Measurements from ENCODE around the gene SNX7. TPM values are rescaled to one million over a fixed set of nuclear protein-coding genes. Genes with fewer than 3 reads are reported as not detected.

The SNX7 gene
- total RNA-seq, 1 experiment from 2014 or later: 65.5 TPM

DNA sequence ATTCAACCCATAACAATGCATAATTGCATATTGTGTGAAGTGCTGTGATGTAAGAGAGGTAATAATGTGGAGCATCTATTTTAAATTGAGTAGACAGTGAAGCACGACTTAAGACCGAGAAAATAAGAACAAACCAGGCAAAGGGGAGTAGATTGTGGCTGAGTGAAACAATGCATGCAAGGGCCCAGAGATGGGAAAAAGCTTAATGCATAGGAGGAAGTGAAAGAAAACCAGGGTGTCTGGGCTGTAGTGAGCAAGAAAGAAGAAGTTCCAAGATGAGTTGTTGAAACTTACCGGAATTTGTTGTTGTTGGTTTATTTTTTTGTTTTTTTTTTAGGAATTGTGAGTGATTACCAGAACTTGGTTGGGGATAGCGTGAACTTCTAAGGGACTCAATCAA is 104.7 kb downstream of the SNX7 start:
- no peak for DNase-seq (ENCODE audit: low spot score)

DNA sequence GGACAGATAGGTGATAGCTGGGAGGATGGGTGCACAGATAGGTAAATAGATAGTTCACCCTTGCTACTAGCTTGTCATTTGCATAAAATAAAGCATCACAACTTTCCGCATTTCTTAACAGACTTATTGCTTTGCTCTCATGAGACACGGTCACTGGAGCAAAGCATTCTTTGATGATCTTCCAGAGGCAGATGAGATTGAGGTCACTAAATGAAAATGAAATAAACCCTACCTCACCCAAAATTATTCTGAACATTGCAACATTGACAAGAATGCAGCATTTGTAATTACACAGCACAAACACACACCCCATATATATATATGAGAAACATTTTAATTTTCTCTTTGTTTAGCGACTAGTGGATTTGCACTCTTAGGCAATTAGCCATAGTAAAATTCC is 107.6 kb downstream of the SNX7 start:
- no peak for DNase-seq (ENCODE audit: low spot score)

DNA sequence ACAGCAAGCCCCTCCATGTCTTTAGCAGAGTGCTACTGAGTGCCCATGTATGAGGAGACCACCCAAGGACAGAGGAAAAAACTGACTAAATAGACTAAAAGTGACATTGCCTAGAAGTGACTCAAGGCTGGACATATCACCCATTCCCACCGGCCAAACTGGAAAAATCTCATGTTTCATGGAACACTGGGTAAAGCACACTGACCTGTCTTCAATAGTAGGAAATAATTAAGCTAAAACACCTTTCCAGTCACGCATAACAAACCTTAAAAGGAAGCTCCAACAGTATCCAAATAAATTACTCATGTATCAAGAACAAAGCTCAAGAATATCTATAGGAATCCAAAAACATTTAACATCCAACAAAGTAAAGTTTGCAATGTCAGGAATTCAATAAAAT is 120.4 kb downstream of the SNX7 start:
- no peak for DNase-seq (ENCODE audit: low spot score)

DNA sequence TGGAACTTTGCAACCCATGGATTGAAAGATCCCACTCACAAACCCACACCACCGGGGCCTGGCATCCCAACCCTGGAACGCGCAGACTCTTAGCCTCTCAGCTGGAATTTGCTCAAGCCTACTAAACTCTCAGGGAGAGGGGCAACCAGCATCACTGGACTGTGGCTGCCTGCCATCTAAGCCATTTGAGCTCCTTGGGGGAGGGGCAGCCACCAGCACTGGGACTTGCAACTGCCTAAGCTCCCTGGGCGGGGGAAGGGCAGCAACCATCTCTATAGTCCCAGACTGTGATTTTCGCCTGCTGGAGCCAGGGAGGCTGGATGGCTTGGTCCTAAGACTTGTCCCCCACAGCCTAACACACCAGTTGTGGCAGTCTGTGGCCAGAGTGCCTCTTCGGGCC is 122.3 kb downstream of the SNX7 start:
- no peak for DNase-seq (ENCODE audit: low spot score)

DNA sequence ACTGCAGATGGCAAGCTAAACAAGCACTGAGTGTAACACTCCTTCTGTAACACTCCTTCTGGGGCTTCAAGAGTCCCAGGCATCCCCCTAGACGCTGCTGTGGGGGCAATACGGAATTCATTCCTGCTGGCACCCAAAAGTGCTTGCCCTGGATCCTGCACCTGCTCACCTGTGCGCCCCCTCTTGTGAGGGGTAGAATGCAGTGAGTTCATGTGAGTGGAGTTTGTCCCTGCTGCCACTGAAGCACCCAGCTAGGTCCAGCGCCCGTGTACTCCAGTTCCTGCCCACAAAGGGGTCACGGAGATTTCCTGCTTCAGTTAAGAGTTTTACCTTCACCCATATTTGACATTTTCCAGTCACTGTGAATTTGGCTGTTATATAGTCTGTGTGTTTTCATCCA is 130.0 kb downstream of the SNX7 start:
- DNase-seq (ENCODE audit: low spot score): no peak

DNA sequence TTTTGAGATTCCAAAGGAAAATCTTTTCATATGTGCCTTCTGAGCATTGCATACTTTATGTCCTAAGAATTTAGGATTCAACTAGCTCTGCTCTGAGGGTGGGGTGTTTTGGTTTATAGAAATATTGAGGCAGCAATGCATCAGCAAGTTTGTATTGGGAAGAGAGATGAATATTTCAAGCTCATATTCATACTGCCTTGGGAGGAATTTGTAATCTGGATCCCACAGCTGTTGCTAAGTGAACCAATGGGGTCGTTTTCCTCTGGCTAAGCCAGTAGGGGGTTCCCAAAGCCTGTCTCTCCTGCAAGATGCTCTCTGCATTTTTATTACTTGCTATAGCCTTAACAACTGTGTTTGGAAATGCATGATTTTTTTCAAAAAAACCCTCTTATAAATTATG is 130.6 kb downstream of the SNX7 start:
- DNase-seq (ENCODE audit: low spot score): no peak

DNA sequence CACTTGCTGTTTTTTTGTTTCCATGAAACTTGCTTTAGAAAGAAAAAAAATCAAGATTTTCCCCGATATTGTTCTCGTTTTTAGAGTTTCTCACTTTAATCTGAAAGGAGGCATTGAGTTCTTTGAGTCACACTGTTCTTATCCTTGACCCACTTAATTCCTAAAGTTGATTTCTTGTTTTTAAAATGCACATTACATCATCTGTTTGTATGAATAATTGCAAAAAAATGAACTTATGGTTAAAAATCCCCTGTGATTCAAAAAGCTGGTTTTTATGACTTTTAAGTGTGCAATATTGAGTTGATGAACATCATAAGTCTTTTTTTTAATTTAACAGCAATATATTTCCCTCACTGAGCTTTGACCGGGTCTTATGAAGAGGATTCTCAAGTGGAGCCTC is 131.6 kb downstream of the SNX7 start:
- DNase-seq (ENCODE audit: low spot score): no peak

DNA sequence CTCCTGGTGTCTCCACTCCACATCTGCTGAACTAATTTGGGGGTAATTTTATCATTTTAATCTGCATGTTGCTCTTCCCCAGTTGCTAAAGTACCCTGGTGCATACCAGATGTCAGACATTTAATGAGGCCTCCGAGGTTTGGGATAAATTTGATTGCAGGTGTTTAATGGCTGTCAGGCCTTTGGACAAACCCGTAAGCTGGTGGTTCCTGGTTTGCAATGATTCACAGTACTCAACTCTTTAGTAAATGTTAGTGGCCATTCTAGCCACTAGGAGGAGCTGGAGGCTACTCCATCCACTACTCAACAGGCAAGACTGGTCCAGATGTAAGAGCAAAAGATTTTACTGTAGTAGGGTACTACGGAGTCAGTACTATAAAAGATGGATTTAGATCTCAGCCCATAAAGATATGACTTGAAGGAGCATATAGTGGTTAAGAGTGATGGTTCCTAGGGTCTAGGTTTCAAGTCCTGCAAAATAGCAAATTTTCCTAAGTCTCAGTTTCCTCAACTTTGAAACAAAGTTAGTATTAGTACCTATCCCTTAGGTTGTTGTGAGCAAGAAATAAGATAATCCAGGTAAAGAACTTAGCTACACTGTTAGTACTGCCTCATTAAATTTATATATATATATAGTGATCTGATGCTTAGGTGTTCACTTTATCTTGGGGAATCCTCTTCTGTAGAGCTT is 132.8 kb downstream of the SNX7 start:
- peak; percentile 60 for DNase-seq (ENCODE audit: low spot score)

GRCh38 chr1:98796049-98796448 is 134.5 kb downstream of the SNX7 start:
- no peak for DNase-seq (ENCODE audit: low spot score)

DNA sequence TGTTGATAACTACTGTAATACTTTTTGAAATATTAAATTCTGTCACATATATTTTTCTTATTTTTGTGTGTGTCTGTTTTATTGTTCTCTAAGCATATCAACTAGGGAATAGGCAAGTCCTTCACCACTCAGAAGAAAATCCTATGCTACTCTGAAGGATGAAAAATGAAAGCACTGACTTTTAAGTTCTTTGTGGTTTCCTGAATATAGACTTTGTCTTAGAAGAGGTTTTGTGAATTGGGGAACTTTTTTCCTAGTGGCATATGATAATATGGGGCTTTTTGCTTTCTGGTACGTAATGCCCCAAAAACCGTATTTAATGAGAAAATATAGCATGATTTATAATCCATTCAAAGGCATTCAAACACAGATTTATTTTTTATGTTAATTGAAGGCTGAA is 136.0 kb downstream of the SNX7 start:
- DNase-seq (ENCODE audit: low spot score): no peak
